T follicular helper cell (primary cell): ENCODE measurements around the gene AKT2.

ENCODE experiments used
- DNase-seq: peaks from one replicate; pipeline ENCODE4 v3.0.0-alpha.2; 2020; ENCODE audit warnings: low read depth

The AKT2 gene

DNA sequence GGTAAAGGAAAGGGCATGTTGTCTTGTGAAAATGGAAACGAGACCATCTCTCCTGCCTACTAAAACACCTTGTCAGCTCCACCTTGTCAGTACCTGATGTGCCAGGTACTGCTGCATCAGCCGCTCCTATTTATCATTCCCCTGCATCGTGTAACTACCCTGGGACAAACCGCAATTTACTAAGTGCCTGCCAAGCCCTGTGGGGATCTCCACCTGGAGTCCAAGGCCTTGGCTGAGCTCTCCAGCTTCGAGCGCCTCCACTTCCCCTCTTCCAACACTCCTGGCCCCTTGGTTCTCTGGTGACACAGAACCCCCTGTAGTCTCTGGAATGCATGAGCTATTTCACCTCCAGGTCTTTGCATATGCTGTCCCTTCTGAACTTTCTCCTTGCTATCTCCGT, 32.8 kb downstream of the AKT2 start:
- no peak for DNase-seq

DNA sequence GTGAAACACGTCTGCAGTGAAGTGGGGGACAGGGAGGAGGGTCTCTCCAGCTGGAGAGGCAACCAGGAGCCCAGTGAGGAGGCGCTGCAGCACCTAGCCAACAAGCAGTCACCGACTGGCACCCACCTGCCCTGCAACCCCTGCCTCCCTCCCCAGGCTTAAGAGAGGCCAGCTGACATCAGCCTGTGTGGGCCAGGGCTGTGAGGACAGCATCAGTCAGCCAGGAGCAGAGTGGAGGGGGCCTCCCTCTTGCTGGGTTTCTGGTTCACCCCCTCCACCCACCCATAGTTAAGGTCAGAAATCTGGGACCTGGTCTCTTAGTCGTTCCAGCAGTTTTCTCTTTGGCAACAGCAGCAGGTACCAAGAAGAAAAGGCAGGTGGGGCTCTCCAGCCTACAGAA, 33.2 kb downstream of the AKT2 start:
- no peak for DNase-seq

DNA sequence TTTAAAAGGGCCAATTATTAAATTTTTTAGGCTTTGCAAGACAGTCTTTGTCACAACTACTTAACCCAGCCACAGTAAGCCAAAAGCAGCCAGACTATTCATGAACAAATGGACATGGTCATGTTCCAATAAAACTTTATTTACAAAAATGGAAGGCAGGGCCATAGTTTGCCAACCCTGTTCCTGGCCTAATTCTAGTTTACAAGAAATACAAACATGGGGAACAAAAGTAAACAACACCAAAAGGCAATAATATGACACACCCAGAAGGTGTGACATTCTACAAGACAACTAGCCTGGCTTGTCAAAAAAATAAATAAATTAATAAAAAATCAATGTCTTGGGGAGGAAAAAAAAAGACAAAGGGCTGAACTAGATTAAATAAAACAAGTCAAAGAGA, 33.9 kb downstream of the AKT2 start:
- DNase-seq: no peak

DNA sequence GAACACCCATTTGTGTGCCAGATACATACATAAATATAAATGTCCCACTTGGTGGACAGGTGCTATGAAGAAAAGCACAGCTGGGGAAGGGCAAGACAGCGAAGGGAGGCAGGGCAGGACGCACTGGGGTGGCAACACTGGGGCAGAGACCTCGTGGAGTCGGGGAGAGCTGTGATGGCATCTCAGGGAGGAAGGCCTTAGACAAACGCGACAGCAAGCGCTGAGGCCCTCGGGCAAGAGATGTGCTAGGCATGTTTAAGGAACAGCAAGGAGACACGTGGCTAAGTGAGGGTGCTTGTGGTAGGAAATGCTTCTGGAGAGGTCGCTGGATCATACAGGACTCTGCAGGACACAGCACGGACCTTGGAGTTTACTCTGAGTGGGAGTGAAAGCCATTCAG, 35.4 kb downstream of the AKT2 start:
- no peak for DNase-seq

DNA sequence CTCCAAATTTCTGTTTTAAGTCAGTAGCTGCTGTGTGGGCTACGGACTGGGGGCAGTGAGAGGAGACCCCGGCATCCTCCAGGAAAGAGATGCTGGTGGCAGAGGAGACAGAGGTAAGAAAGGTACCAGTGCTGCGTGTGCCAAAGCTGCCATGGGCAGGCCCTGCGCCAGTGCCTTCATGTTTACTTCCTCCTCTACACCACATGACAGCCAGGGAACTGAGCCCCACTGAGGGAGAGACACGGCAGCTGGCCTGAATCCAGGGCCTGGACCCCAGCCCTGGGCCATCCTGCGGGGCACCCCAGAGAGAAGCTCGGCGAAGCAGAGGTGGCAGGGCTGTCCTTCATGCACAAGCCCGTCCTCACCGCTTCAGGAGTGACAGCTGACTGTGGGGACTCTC, 35.9 kb downstream of the AKT2 start:
- DNase-seq: no peak

GRCh38 chr19:40247735-40248262, 37.3 kb downstream of the AKT2 start:
- DNase-seq: no peak

GRCh38 chr19:40247178-40247577, 38.0 kb downstream of the AKT2 start:
- DNase-seq: no peak

- no peak for DNase-seq
Observed at GRCh38 chr19:40246292-40247073, 38.7 kb downstream of the AKT2 start.

- no peak for DNase-seq
Observed at GRCh38 chr19:40245506-40246128, 39.5 kb downstream of the AKT2 start.

GRCh38 chr19:40244579-40245317, 40.4 kb downstream of the AKT2 start:
- DNase-seq: no peak

- DNase-seq: no peak
Observed at GRCh38 chr19:40243181-40243580, 42.0 kb downstream of the AKT2 start.

DNA sequence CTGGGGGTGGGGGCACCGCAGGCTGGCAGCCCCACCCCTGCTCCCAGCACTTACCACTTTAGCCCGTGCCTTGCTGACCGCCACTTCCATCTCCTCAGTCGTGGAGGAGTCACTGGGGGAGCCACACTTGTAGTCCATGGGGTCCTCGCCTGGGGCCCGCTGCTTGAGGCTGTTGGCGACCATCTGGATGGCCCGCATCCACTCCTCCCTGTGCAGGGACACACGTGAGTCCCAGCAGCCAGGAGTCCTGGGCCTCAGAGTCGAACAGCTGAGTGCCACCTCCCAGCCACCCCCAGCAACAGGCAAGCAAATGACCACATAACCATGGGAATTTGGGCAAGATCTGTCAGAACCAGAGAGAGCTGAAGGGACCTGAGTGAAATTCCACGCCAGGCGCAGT, 42.7 kb downstream of the AKT2 start:
- DNase-seq: no peak

DNA sequence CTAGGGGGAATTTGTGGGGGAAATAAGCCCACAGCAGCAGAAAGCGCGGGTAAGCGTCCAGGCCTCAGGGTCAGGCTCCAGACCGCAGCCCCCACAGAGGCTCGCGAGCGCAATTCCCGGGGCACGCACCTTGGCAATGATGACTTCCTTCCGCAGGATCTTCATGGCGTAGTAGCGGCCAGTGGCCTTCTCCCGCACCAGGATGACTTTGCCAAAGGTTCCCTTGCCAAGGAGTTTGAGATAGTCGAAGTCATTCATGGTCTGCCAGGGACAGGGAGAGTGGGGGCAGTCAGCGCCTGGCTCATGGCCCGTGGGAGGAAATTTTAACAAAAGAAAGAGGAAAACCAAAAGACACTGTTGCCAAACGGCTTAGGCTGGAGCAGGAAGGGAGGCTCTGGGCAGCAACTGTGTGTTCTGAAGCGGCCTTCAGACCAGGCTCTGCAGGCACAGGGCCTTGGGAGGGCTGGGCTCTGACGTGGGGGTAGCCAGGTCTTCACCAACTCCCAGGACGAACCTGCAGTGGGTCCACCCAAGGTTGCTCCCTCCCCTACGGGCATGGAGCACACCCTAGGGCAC, 43.2 kb downstream of the AKT2 start:
- no peak for DNase-seq

DNA sequence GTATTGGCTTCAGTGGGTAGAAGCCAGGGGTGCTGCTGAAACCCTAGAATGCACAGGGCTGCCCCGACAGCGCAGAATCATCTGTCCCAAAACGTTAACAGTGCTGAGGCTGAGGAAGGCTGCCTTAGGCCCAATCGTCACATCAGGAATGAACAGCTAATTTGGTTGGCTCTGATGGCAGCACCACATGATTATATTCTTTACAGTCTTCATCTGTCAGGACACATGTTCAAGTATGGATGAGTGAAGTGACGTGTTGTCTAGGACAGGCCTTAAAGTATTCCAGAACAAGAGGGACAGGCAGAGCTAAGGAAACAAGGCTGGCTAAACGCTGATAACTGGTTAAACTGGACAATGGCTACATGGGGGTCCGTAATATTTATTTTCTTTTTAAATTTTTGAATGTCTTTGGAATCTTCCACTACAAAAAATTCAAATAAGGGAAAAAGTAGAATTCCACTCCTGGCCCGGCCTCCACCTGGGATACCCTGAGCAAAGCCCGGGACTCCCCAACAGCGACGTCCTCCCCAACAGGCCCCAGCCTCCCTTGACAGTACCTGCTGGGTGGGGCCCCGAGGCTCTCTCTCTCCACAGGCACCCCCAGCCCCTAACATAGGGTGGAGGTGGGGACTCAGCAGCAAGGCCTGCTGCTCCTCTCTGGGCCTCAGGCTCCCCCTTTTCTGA, 43.9 kb downstream of the AKT2 start:
- DNase-seq: no peak

DNA sequence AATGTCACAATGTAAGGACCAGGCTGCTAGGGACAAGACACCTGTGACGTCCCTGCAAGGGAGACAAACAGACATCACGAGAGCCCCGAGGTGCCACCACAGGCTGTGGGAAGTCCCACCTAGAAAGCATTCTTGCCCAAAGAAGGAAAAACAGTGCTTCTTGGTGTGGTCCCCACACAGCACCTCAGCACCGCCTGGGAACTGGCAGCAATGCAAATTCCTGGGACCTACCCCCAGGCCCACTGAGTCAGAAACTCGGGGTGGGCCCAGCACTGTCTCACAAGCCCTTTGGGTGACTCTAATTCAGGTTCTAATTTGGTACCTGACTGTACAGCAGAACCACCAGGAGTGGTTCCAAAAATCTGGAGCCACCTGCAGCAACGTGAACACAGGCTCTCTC, 44.8 kb downstream of the AKT2 start:
- DNase-seq: no peak

GRCh38 chr19:40239415-40240226, 45.5 kb downstream of the AKT2 start:
- no peak for DNase-seq

DNA sequence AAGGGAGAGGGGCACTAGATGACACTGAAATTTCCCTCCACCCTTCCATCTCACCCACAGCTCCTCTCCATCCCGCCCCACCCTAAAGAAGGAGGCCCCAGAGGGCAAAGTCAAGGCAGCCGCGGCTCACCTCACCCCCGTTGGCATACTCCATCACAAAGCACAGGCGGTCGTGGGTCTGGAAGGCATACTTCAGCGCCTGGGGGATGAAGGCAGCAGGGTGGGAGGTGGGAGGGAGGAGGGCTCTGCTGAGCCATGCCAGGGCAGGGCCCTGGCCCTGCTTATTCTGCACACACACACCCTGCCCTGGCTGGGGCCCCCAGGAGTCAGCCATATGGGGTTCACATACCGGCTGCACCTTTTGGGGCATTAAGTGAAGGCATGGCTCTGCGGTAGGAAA, 46.4 kb downstream of the AKT2 start:
- no peak for DNase-seq

- DNase-seq: no peak
Observed at GRCh38 chr19:40237791-40238190, 47.4 kb downstream of the AKT2 start.

DNA sequence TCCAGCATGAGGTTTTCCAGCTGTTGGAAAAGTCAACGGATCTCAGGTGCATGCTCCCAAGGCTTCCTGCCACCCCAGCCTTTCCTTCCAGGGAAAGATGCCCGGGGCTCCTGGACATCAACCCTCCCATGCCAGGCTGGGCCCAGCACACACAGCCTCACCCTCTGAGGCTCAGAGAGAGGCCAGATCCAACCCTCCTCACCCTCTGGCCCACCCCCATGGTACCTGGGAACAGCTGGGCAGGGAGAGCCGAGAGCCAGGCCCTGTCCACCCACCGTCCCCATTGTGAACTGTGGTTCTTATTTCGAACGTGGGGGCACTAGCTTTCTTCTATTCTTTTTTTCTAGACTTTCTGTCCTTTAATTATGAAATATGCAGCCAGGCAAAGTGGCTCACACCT, 48.8 kb downstream of the AKT2 start:
- no peak for DNase-seq

- DNase-seq: no peak
Observed at GRCh38 chr19:40236026-40236355, 49.2 kb downstream of the AKT2 start.
